Activated CD4-positive, alpha-beta T cell treated with anti-CD3 and anti-CD28 coated beads, Interleukin-2, amount 50 U/mL, for 16 hours (primary cell): Measurements from ENCODE around the gene PDK1.
"Not testable (repeated sequence)": the region's sequence is repeated elsewhere in the genome, so short reads cannot be mapped to it uniquely, and the experiment has no call there.

Source experiments
- DNase-seq: peaks from one replicate; pipeline ENCODE4 v3.0.0-alpha.2; 2020

The PDK1 gene

DNA sequence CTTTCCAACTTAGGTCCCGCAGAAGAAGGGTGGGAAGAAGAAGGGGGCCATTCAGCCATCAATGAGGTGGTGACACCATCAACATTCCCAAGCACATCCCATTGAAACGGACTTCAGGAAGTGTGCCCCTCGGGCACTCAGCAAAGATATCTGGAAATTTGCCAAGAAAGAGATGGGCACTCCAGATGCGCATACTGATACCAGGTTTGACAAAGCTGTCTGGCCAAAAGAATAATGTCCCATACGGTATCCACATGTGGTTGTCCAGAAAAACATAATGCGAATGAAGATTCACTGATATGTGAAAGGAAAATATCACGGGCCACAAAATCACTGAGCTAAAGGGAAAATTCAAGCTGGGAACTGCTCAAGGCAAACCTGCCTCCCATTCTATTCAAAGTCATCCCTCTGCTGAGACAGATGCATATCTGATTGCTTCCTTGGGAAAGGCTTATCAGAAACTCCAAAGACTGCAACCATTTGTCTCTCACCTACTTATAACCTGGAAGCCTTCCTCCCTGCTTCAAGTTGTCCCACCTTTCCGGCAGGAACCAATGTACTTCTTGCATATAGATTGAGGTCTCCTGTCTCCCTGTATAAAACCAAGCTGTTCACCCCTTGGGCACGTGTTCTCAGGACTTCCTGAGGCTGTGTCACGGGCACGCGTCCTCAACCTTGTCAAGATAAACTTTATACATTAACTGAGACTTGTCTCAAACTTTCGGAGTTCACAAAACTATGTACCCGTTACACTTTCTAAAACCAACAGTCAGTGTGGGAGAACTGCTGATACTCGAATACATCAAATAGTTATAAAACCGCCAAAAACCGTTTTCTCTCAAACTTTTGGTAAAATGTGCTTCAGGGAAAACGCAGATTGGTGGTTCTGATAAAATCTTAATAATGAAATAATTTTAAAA, 1.3 kb upstream of the PDK1 start:
- no peak for DNase-seq

DNA sequence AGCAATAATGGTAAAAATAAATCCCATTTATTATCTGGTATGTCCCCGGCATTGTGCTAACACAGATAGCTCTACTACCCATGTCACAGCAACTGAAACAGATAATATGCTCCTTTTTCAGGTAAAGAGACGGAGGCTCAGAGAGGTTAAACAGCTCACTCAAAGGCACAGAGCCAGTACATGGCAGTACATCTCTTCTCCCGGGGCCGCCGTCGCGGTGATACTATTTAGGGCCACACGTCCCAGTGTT, 693 bp upstream of the PDK1 start:
- no peak for DNase-seq

DNA sequence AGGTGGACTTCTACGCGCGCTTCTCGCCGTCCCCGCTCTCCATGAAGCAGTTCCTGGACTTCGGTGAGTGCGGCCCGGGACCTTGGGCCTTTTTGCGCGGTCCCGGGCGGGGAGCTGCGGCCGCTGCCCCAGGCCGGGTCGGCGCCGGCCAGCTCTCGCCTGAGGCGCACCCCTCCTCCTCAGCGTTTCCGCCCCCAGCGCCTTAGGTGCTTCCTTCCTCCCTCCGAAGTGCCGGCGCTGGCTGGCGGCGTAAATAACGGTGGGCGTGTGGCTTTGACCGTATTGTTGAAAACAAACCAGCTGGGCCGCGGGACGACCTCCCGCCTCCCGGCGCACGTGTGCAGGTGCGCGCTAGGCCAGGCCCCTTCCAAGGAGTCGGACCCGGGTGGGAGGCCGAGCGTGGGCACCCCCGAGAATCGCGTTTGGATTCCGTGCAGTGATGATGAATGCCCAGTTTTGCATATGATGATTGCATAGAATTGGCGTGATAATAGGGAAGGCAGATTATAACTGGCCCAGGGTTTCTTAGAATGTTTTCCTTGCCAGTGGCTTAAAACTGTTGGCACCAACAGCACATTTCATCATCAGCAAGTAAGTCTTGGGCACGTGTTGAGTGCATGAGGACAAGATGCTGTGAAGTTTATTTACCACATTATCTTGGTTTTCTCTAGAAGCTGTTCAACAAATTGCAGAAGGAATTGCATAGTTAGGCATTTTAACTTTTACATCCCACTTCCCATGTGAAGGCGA, 569 bp downstream of the PDK1 start:
- peak; percentile 75 for DNase-seq

DNA sequence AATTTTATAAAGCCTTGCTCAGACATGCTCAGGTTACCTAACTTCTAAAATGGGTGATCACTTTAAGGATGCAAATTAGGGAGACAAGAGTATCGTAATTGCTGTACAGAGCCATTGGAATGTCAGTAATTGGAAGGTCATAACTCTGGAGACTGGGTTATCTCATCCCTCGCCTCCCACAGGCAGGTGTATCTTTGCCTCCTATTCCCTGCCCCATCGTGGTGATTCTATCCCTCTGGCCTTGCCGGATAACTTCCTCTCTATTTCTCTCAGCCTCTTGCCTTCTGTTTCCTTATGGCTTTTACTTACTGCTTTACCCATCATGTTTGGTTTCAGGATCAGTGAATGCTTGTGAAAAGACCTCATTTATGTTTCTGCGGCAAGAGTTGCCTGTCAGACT, 2.5 kb downstream of the PDK1 start:
- no peak for DNase-seq

DNA sequence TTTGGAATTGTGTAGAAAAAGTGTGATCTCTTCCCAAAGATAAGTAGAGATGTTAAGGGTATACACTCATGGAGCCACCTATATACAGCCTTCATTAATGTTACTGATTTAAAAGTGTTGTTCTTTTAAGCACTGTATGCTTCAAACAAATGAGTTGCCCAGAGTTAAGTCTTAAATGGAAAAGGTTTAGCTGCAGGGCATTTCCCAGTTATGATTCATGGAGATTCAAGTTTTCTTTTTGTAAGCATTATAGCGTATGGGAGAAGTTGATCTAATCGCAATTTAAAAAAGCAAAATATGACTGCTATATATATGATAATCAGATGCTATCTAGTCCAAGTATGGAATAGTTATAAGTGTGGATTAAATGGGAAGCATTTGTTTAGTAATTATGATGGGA, 4.8 kb downstream of the PDK1 start:
- DNase-seq: no peak

DNA sequence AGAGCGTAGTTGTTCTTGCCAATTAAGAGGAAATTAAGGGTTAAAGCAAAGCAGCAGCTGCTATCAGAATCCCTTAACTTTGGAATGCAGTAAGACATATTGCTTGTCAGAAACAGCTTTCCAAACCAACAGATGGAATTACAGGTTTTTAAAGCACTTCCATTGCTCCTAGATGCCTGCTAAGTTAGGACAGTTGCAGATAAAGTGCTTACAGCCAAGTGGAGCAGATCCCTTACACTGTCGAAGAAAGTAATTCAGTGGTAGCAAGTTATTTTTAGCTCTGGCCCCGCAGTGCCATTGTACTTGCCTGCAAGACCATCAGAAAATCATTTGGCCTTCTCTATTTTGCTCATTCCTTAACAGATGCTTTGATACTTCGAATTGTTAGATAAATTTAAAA, 5.4 kb downstream of the PDK1 start:
- DNase-seq: no peak

DNA sequence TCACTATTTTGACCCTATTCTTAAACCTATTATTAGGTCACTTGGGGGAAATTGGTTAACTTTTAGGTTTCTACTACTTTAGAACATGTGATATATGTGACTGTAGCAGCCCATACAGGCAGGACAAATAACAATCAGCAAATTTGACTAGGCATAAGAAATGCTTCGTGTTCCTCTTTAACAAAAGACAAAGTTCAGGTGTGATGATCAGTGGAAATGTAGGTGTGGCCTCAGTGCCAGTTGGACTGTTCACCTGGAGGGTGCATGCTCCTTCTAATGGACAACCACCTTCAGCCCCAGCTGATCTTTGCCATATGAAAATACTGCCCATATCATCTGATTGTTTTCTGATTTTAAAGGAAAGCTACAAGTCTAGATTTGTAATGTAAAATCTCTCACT, 6.4 kb downstream of the PDK1 start:
- no peak for DNase-seq

DNA sequence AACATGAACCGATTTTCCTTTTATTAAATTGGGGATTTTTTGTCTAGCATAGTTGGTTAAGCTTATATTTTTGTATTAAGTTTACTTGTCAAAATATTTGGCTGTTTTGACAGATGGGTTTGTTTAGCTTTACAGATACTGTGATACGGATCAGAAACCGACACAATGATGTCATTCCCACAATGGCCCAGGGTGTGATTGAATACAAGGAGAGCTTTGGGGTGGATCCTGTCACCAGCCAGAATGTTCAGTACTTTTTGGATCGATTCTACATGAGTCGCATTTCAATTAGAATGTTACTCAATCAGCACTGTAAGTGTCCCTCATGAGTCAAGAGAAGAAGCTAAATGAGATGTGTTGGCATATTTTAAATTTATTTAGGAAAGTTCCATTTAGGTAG, 8.5 kb downstream of the PDK1 start:
- no peak for DNase-seq

DNA sequence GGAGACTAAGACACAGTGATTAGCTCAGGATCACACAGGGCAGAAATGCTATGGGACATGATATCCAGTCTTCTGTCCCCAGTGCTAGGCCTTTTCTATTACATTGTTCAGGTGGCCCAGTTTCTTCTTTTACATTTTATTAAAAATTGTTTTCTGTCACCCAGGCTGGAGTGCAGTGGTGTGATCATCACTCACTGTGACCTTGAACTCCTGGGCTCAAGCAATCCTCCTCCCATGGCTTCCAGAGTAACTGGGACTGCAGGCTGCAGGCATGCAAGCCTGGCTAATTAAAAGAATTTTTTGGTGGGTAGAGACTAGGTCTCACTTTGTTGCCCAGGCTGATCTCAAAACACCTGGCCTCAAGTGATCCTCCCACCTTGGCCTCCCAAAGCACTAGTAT, 15.4 kb downstream of the PDK1 start:
- DNase-seq: no peak

DNA sequence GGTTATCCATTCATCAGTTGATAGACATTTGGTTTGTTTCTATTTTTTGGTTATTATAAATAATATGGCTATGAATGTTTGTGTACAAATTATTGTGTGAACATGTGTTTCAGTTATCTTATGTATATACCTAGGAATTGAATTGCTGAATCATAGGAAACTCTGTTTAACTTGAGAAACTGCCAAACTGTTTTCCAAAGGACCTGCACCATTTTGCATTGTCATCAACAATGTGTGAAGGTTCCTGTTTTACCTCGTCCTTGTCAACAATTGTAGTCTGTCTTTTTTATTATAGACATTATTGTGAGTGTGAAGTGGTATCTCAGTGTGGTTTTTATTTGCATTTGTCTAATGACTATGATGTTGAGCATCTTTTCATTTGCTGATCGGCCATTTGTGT, 17.1 kb downstream of the PDK1 start:
- DNase-seq: no peak

DNA sequence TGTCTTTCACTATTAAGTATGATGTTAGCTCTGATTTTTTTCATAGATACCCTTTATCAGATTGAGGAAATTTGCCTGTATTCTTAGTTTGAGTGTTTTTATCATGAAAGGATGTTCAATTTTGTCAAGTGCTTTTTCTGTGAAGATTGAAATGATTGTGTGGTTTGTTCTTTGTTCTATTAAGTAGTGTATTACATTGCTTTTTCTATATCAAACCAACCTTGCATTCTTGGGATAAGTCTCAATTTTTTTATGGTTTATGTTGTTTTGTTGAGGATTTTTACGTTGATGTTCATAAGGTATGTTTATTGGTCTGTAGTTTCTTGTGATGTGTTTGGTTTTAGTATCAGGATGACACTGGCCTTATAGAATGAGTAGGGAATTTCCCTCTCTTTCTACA, 19.1 kb downstream of the PDK1 start:
- no peak for DNase-seq

DNA sequence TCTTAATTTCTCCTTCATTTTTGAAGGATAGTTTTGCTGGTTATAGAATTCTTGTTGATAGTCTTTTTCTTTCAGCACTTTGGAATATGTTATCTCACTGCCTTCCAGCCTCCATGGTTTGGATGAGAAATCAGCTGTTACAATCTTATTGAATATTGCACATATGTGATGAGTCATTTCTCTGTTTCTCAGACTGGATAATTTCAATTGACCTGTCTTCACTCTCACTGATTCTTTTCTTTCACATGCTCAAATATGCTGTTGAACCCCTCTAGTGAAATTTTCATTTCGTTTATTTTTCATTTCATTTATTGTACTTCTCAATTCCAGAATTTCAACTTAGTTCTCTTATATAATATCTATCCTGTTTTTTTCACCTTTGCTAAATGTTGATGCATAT, 22.2 kb downstream of the PDK1 start:
- no peak for DNase-seq

DNA sequence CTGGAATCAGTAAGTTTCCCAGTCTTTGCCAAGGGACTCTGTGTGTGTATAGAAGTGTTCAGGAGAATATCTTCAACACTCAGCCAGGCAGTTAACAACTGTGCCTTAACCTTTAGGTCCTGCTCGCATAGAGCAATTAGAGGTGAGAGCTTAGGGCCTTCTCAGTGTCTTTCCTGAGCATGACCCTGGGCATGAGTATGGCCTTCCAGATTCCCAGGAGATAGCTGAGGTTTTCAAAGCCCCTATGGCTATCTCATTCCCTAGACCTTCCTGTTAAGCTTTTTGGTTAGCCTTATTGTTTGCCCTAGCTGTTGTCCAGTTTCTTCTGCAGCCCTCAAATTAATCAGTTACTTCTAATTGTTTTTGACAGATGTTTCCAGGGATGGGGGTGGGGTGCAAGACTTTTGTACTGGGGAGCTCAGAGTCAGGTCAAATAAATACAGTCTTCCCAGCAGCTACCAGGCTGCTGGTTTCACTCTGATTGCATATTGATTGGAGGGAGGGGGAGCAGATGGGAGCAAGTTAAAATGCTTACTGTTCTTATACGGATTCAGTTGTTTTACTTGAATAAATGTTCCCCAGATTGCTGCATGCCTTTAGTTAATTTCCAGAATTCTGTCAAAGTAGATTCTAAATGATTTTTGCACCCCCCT, 23.1 kb downstream of the PDK1 start:
- DNase-seq: no peak

DNA sequence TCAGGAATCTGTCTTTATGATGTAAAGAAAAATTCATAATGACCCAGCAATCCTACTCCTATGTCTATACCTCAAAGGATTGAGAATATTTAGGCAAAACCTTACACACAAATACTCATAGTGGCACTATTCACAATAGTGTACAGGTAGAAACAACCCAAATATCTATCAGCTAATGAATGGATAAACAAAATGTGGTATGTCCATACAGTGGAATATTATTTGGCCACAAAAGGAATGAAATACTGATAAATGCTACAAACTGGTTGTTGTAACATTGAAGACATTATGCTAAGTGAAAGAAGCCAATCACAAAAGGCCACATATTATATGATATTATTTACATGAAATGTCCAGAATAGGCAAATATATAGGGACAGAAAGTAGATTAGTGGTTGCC, 24.7 kb downstream of the PDK1 start:
- DNase-seq: no peak

DNA sequence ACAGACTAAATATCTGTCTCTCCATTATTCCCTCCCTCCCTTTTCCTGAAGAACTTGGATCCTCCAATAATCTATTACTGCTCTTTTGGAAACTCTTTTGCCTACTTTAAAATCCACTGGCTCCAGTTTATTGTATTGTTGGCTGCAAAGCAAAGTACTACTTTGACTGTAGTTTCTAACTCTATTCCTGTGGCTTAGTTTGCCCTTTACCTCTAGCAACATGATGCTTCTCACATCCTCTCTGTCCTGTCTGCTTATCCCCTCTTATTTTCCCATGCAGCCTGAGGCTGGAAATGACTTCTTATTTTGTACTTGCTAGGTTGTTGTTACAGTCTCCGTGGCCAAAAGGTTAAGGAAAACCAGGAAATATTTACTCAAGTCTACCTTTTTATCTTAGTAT, 26.8 kb downstream of the PDK1 start:
- DNase-seq: no peak

DNA sequence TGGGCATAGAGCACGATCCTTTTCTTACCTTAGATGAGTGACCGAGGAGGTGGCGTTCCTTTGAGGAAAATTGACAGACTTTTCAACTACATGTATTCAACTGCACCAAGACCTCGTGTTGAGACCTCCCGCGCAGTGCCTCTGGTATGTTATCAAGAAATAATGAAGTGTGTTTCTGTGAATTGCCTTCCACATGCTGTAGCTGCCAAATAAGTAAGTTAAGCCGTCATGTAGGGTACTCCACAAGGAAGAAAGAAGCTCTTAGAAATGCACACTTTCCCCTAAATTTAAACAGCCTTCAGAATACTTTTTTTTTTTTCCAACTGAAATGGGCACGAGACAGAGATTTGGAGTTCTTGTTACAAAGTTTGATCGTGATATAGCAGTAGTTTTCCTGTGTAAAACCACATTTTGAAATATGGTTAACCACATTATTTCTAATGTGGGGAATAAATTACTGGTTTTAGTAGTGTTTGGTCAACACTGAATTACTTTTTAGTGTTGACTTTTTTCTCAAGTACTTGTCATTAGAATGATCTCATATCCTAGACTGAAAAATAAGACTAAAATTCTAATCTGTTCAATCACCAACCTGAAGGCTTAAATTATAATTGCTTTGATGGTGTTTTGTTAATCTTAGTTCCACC, 30.5 kb downstream of the PDK1 start:
- DNase-seq: peak; percentile 65

DNA sequence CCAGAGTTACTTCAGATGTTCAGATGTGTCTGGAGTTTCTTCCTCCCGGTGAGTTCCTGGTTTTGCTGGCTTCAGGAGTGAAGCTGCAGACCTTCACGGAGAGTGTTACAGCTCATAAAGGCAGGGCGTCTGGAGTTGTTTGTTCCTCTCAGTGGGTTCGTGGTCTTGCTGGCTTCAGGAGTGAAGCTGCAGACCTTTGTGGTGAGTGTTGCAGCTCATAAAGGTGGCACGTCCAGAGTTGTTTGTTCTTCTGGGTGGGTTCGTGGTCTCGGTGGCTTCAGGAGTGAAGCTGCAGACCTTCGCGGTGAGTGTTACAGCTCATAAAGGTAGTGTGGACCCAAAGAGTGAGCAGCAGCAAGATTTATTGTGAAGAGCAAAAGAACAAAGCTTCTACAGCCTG, 31.3 kb downstream of the PDK1 start:
- DNase-seq: peak; percentile 55

DNA sequence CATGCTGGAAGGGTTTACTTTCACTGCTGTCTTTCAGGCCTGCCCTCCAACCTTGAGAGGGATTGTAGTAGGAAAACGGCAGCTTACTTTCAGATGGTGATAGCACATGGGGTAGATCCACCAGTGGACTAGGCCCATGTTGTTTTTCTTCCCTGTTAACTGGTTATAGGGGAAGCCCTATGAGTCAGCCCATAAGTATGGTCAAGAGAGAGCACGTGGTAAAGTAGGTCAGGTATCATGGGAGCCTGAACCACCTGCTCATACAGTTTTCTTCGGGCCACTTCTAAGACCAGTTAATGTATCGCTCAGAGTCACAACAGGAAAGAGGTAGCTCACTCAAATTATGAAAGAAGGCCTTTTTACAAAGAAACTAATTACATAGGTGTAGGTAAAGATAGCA, 33.0 kb downstream of the PDK1 start:
- DNase-seq: no peak

DNA sequence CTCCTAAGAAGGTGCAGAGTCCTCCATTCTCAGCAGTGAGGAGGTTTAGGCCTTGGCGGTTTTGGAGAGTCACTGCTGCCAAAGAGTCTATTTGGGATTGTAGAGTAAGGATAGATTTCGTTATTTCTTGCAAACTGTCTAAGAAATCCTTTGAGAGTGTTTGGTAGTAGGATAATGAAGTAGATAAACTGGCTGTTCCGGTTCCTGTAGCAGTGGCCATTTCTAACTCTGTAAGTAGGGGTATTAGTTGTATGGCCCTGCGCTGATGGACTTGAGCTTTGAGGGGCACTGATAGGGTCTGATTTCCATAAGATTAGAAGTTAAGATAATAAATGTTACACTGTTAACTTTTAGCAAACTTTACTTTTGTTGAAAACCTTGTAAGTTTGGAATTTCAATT, 35.5 kb downstream of the PDK1 start:
- not testable (repeated sequence) for DNase-seq

DNA sequence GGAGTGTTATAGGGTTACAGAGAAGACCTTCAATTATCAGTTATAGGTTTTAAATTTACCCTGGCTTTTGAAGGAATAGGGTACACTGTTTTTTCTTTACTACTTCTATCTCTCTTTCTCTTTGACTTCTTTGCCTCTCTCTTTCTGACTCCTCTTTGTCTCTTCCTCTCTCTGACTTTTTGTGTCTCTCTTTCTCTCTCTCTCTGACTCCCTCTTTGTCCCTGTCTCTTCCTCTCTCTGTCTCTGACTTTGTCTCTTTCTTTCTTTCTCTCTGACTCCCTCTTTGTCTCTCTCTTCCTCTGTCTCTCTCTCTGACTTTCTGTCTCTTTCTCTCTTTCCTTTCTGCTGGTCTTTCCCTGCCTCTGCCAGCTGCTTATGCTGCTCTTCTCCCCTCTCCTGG, 36.3 kb downstream of the PDK1 start:
- DNase-seq: not testable (repeated sequence)

DNA sequence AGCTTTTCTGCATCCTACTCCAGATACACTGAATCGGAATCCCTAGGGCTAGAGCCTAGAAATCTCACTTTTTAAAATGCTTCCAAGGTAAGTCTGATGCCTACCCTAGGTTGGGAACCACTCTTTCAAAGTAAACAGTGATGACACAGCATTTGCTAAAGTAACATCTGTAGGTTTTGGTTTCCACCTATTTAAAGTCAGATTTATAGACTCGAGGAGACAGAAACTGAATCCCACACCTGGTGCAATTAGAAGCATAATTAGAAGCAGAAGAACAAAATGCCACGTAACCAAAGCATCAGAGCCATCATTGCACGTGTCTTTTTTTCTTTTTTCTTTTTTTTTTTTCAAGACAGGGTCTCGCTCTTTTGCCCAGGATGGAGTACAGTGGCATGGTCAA, 40.9 kb downstream of the PDK1 start:
- no peak for DNase-seq

DNA sequence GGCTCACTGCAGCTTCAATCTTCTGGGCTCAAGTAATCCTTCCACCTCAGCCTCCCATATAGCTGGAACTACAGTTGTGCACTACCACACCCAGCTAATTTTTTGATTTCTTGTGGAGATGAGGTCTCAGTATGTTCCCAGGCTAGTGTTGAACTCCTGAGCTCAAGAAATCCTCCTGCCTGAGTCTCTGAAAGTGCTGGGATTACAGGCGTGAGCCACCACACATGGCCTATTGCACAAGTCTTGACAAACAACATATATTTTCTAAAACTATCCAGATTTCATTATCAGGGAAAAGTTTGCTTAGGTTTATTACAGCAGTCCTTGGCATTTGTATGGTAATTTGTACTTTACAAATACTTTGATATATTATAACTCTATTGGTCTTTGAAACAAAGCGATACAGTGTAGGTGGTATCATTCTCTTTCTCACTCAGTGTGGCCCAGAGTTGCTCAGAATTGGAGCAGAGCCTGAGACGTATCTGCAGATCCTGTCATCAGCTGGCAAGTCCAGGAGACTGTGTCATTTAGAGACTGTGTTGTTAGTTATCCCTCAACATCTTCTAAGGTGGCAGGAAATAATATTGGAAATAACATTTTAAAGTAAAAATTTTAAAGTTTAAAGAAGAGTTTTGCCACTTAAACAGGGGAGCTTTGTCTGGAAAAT, 41.4 kb downstream of the PDK1 start:
- DNase-seq: no peak

DNA sequence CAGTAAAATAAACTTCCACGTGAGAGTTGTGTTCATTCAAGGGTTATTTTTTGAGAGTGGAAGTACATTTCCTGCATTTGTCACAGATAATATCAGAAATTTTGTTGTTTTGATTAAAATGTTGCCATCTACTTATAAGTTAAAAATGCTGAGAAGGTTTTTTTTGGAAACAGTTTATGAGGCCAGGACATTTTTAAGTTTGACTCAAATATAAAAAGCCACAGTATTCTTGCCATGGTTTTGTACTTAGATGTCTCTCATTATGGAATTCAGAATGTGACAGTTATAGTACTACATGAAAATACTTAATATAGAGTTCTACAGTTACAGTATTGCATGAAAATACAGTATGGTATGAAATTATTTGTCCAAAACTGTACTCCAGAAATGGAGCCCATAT, 44.1 kb downstream of the PDK1 start:
- DNase-seq: no peak
